ENCODE data around the gene ARHGEF4. TPM values are rescaled to one million over a fixed set of nuclear protein-coding genes. Genes with fewer than 3 reads are reported as not detected.

ARHGEF4 gene
- total and polyA plus RNA-seq, 10 of the 15 experiments (the other 5 are each of a cell fraction or from before 2014, with no cell fraction given) = 0.02 to 0.24 (median 0.16) TPM; not detected in 6

DNA sequence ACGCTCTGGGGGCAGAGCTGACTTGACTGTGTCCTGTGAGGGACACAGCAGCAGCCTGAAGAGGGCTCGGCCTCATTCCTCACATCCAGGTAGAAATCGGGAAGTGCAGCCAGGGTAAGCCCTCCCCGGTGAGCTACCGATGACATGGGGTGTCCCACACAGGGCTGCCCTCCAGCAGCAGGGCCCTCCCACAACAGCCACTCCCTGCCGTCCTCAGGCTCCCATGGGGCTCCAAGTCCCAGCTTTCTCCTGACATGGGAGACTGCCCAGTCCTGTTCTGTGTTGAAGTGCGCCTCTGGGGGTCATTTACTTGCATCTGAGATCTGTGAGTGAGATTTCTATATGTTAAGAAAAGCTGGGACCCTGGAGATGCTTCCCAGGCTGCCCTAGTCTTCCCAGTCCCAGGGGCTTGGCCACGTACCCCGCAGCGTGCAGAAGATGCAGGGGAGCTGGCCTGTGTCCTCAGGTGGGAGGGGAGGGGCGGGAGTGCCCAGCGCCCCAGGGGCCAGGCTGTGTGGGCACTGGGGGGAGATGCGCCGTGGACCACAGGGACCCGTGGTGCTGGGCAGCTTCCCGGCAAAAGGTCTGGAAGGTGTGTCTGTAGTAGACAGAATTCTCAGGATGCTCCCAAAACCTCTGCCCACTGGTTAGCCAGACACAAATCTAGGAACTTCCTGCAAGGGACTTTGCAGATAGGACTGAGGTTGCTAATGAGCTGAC lies 168.7 kb downstream of the ARHGEF4 start:
- DNase-seq (ENCODE audit: low read depth, low spot score) = no peak
- ChIA-PET POLR2A (no interaction called here), RAD21 (ENCODE audit: unreplicated experiment) (no interaction called here), SMC1A (ENCODE audit: uncharacterized antibody, unreplicated experiment) (no interaction called here), CTCF (no interaction called here)
- no peaks in the 10 kb centered on the region for H3K79me2 ChIP-seq (ENCODE audit: control insufficient read depth, insufficient read depth, low read length)
- no peak for FAIRE-seq
- H3K4me3 ChIP-seq = no peak overlapping the region
- no peaks in the 10 kb centered on the region for H3K9me3 ChIP-seq (replicated peaks; ENCODE audit: control insufficient read depth, insufficient read depth, low read length)
- H3K4me2 ChIP-seq (ENCODE audit: control insufficient read depth, insufficient read depth) = no peak overlapping the region
- H3K4me1 ChIP-seq (ENCODE audit: control insufficient read depth, insufficient read depth, low read length) = no peaks in the 10 kb centered on the region
- peaks cover 0 to 2% of the 10 kb centered on the region in 2 experiments; a peak in 1 of 4 replicates for H3K27me3 ChIP-seq (replicated peaks in 1 of 2; ENCODE audit: control insufficient read depth in 2 of 2, insufficient read depth in 2 of 2, low read length in 1 of 2)
- H3K27ac ChIP-seq (ENCODE audit: control insufficient read depth, insufficient read depth) = no peak overlapping the region
- BruUV-seq (replicated peaks) = no TSS peak
- in situ Hi-C loops (cut with MboI) = no loop called here
- no peak overlapping the region for H3K9ac ChIP-seq (ENCODE audit: control insufficient read depth, insufficient read depth, low read length)
- no peaks in the 10 kb centered on the region for H4K20me1 ChIP-seq (ENCODE audit: control insufficient read depth, insufficient read depth)
- H2AFZ ChIP-seq (ENCODE audit: control insufficient read depth, low read depth, low read length) = no peak overlapping the region
- intact Hi-C loops (cut with micrococcal nuclease; ENCODE audit: unreplicated experiment) = no loop called here
- H3K36me3 ChIP-seq (ENCODE audit: control insufficient read depth in 2 of 2, insufficient read depth in 2 of 2, low read length in 1 of 2) = no peaks in the 10 kb centered on the region
- no peak for ATAC-seq
- WGBS (ENCODE audit: insufficient coverage, insufficient replicate concordance, low lambda C conversion rate, missing lambda C conversion rate) = 36% methylated on average over 11 of the region's 16 CpGs
- TF ChIP-seq SREBF2 (IDR thresholded peaks at IDR 0.05; ENCODE audit: low read length) (no peak), NR2C2 (IDR thresholded peaks at IDR 0.05; ENCODE audit: borderline replicate concordance, control insufficient read depth, insufficient read length, low read depth) (no peak), IRF4 (IDR thresholded peaks at IDR 0.05; ENCODE audit: low read depth, low read length) (no peak), FOXK2 (IDR thresholded peaks at IDR 0.05) (no peak), NR2F1 (conservative IDR thresholded peaks at IDR 0.05) (no peak)
- TF ChIP-seq, protein P1, sequence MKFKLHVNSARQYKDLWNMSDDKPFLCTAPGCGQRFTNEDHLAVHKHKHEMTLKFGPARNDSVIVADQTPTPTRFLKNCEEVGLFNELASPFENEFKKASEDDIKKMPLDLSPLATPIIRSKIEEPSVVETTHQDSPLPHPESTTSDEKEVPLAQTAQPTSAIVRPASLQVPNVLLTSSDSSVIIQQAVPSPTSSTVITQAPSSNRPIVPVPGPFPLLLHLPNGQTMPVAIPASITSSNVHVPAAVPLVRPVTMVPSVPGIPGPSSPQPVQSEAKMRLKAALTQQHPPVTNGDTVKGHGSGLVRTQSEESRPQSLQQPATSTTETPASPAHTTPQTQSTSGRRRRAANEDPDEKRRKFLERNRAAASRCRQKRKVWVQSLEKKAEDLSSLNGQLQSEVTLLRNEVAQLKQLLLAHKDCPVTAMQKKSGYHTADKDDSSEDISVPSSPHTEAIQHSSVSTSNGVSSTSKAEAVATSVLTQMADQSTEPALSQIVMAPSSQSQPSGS (IDR thresholded peaks at IDR 0.05; ENCODE audit: low read length) = no peak
- TF ChIP-seq, protein P2, sequence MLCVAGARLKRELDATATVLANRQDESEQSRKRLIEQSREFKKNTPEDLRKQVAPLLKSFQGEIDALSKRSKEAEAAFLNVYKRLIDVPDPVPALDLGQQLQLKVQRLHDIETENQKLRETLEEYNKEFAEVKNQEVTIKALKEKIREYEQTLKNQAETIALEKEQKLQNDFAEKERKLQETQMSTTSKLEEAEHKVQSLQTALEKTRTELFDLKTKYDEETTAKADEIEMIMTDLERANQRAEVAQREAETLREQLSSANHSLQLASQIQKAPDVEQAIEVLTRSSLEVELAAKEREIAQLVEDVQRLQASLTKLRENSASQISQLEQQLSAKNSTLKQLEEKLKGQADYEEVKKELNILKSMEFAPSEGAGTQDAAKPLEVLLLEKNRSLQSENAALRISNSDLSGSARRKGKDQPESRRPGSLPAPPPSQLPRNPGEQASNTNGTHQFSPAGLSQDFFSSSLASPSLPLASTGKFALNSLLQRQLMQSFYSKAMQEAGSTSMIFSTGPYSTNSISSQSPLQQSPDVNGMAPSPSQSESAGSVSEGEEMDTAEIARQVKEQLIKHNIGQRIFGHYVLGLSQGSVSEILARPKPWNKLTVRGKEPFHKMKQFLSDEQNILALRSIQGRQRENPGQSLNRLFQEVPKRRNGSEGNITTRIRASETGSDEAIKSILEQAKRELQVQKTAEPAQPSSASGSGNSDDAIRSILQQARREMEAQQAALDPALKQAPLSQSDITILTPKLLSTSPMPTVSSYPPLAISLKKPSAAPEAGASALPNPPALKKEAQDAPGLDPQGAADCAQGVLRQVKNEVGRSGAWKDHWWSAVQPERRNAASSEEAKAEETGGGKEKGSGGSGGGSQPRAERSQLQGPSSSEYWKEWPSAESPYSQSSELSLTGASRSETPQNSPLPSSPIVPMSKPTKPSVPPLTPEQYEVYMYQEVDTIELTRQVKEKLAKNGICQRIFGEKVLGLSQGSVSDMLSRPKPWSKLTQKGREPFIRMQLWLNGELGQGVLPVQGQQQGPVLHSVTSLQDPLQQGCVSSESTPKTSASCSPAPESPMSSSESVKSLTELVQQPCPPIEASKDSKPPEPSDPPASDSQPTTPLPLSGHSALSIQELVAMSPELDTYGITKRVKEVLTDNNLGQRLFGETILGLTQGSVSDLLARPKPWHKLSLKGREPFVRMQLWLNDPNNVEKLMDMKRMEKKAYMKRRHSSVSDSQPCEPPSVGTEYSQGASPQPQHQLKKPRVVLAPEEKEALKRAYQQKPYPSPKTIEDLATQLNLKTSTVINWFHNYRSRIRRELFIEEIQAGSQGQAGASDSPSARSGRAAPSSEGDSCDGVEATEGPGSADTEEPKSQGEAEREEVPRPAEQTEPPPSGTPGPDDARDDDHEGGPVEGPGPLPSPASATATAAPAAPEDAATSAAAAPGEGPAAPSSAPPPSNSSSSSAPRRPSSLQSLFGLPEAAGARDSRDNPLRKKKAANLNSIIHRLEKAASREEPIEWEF (IDR thresholded peaks at IDR 0.05; ENCODE audit: insufficient replicate concordance, low read depth, low read length) = no peak
- TF ChIP-seq, protein P3, sequence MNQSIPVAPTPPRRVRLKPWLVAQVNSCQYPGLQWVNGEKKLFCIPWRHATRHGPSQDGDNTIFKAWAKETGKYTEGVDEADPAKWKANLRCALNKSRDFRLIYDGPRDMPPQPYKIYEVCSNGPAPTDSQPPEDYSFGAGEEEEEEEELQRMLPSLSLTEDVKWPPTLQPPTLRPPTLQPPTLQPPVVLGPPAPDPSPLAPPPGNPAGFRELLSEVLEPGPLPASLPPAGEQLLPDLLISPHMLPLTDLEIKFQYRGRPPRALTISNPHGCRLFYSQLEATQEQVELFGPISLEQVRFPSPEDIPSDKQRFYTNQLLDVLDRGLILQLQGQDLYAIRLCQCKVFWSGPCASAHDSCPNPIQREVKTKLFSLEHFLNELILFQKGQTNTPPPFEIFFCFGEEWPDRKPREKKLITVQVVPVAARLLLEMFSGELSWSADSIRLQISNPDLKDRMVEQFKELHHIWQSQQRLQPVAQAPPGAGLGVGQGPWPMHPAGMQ (IDR thresholded peaks at IDR 0.05; ENCODE audit: borderline replicate concordance) = no peak
- TF ChIP-seq, protein P4, sequence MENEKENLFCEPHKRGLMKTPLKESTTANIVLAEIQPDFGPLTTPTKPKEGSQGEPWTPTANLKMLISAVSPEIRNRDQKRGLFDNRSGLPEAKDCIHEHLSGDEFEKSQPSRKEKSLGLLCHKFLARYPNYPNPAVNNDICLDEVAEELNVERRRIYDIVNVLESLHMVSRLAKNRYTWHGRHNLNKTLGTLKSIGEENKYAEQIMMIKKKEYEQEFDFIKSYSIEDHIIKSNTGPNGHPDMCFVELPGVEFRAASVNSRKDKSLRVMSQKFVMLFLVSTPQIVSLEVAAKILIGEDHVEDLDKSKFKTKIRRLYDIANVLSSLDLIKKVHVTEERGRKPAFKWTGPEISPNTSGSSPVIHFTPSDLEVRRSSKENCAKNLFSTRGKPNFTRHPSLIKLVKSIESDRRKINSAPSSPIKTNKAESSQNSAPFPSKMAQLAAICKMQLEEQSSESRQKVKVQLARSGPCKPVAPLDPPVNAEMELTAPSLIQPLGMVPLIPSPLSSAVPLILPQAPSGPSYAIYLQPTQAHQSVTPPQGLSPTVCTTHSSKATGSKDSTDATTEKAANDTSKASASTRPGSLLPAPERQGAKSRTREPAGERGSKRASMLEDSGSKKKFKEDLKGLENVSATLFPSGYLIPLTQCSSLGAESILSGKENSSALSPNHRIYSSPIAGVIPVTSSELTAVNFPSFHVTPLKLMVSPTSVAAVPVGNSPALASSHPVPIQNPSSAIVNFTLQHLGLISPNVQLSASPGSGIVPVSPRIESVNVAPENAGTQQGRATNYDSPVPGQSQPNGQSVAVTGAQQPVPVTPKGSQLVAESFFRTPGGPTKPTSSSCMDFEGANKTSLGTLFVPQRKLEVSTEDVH (IDR thresholded peaks at IDR 0.05; ENCODE audit: low read depth, partially characterized antibody) = no peak
